A172 (cell line): ENCODE results near the gene LTO1. TPM values are rescaled to one million over a fixed set of nuclear protein-coding genes. Genes with fewer than 3 reads are reported as not detected.
"Not testable (repeated sequence)": the region's sequence is repeated elsewhere in the genome, so short reads cannot be mapped to it uniquely, and the experiment has no call there.

Experiments
- DNase-seq: peaks from one replicate; pipeline ENCODE4 v3.0.0-alpha.2; 2015; ENCODE audit warnings: low spot score
- total RNA-seq: library from RNA; depleted of rRNA; stranded (reverse); fragments of >200 nt; shearing (Covaris generic); gene quantifications from 2 replicates; pipeline ENCODE4 v1.2.3, GENCODE V29; 2014; rRNA removed

Gene LTO1
- total RNA-seq, 1 experiment from 2014 or later = 16.0 TPM

- no peak for DNase-seq
Observed at GRCh38 chr11:69635804-69636511, 39.2 kb downstream of the LTO1 start.

GRCh38 chr11:69635195-69635594 lies 40.0 kb downstream of the LTO1 start:
- DNase-seq = no peak

DNA sequence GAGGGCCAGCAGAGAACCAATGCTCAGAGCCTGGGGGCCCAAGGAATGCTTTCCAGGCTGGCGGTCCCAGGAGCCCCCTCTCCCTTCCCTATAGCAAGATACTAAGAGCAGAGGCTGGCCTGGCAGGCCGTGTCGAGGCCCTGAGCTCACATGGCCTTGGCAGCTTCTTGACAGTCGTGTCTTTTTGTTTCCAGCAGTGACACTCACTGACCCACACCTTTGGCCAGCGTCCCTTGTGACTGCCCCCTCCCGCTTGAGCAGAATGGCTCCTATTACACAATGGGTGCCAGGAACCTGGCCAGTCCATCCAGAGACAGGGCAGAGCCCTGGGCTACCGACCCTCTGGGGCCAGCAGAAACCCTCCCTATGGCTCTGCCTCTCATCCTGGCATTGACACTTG lies 40.6 kb downstream of the LTO1 start:
- no peak for DNase-seq

- DNase-seq = no peak
Observed at GRCh38 chr11:69634069-69634468, 41.1 kb downstream of the LTO1 start.

GRCh38 chr11:69632900-69633299 lies 42.3 kb downstream of the LTO1 start:
- DNase-seq = no peak

DNA sequence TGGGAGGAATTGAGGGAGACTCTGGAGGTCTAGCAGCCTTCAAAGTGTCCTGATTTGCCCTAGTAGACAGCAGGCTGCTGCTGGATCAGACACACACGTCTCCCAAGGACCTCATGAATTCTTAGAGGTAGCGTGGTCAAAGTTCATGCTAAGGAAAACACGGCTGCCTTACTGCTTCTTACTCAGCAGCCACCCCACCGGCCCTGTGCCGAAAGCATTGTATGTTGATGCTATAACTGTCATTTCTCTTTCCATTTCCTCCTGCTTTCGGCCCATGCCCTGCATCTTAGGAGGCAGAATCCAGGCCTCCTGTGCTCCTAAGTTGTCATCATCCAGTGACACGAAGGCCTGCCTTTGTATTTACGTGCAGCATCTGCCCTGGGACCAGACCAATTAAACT lies 44.7 kb downstream of the LTO1 start:
- no peak for DNase-seq

DNA sequence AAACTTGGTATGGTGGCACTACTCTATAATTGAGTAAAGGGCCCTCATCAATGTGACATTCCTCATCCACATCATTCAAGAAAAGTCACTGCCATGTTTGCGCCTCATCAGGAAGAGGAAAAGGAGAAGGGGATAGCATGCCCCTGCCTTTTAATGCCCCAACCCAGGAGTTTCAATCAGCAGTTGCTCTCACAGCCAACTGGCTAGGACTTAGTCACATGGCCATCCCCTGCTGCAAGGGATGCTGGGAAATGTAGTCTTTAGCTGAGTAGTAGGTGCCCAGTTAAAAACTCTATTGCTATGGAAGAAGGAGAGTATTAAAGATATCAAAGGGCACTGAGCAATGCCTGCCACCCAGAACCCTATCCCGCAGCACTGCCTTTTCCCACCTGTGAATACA lies 45.1 kb downstream of the LTO1 start:
- DNase-seq = no peak

DNA sequence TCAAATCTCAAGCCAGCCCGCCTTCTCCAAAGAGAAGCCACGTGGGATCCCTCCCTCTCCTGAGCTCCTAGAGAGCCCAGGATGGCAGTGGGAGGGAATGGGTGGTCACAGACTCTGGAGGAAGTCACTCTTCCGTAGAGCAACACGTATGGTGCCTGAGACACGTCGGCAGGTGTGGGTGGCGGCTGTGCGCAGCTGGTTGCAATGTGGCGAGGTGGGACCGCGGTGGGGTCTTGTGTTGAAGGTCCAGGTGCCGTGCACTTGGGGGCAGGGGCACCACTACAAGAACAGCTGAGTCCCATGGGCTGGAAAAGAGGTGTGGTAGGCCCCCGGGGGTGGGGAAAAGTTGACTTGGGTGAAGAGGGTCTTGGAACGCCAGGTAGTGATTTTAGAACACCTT lies 47.6 kb downstream of the LTO1 start:
- DNase-seq = no peak

DNA sequence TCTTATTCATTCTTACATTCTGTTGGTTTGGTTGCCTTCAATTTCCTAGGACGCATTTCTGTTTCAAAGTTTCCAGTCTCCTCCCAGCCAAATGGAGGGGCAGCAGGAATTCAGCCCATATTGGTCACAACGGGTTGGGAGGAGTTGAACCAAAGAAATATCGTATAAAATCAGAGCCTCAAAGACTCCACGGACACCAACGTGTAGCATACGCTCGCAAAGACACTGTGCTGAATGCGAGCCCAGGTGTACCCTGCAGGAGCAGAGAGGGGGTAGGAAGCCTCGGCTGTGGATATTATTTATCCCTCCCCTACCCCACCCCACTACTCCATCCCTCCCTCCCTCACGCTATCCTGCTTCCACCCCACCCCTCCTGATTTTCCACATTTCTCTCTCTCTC lies 49.7 kb downstream of the LTO1 start:
- DNase-seq = no peak

DNA sequence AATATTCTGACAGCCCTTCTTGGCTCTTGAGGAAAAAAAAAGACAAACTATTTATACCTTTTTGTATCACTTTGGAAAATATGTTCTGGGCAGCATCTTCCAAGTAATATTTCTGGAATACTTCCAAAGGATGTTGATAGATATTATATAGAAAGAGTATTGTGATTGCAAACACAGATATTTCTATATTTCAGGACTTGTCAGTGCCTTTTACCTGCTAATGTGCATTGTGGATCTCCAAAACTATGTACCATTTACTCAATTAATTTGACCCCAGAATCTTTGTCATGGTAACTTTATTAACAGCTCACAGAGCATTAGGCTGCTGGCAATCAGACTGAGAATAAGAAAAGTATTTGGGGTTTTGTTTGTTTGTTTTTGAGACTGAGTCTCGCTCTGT lies 50.9 kb downstream of the LTO1 start:
- DNase-seq = no peak

DNA sequence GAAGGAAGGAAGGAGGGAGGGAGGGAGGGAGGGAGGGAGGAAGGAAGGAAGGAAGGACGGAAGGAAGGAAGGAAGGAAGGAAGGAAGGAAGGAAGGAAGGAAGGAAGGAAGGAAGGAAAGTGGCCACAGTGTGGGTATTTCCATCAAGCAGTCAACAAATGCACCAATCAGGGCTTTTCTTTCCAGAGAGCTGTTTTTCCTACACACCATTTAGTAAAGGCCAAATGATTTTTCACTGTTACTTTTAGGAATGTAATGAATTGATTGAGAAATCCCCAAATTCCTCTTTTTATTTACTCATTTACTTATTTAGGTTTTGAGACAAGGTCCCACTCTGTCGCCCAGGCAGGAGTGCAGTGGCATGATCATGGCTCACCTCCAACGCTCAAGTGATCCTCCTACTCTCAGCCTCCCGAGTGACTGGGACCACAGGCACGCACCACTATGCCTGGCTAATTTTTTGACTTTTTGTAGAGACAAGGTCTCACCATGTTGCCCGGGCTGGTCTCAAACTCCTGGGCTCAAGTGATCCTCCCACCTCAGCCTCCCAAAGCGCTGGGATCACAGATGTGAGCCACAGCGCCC lies 53.0 kb downstream of the LTO1 start:
- DNase-seq = not testable (repeated sequence)

DNA sequence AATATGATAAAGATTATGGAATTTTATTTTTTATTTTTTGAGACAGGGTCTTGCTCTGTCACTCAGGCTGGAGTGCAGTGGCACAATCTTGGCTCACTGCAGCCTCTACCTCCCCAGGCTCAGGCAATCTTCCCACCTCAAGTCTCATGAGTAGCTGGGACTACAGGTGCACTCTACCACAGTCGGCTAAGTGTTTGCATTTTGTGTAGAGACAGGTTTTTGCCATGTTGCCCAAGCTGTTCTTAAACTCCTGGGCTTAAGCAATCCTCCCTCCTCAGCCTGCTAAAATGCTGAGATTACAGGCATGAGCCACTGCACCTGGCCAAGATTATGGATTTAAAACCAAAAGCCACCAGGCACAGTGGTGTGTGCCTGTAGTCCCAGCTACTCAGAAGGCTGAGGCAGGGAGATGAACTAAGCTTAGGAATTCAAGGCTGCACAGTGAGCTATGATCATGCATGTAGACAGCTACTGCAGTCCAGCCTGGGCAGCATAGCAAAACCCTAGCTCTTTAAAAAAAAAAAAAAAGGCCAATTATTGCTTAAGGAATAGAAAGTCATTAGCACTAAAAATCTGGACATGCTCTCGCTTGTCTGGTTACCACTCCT lies 54.4 kb downstream of the LTO1 start:
- no peak for DNase-seq

DNA sequence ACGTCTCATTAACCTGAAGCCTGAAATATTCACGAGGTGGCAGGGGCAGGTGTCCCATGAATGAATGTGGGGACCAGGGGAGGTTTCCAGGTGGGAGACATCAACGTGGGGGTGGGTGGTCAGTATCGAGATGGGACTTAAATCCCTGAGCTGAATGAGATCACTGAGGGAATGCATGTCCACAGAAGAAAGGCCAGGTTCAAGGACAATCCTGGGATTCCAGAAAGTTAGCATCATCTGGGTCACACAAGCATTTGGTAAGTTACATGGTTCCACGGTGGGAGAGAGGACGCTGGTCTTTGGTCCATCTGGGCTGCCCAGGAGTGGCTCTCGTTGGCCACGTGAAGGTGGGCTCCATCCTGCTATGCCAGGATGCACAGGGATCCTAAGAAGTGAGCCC lies 56.9 kb downstream of the LTO1 start:
- DNase-seq = no peak

GRCh38 chr11:69617682-69618081 lies 57.5 kb downstream of the LTO1 start:
- no peak for DNase-seq

GRCh38 chr11:69617220-69617619 lies 57.9 kb downstream of the LTO1 start:
- DNase-seq = no peak

Other genes with a start within 250 kb of the LTO1 start
- gene LINC01488, start 193.7 kb downstream of the LTO1 start, total RNA-seq = not detected in 2 replicates
- gene CCND1, start 34.2 kb downstream of the LTO1 start, total RNA-seq = 422 and 522 TPM in 2 replicates
- gene FGF19, start 28.7 kb upstream of the LTO1 start, total RNA-seq = not detected in 2 replicates
- not detected in 2 replicates for gene FGF4, start 100.0 kb upstream of the LTO1 start, total RNA-seq
- 0.24 TPM in 1 of 2 replicates, not detected in the other for gene FGF3, start 144.1 kb upstream of the LTO1 start, total RNA-seq